Liver (tissue), 9 donors: ENCODE measurements around the gene TSPEAR. TPM values are rescaled to one million over a fixed set of nuclear protein-coding genes. Genes with fewer than 3 reads are reported as not detected.
"Not testable (repeated sequence)": the region's sequence is repeated elsewhere in the genome, so short reads cannot be mapped to it uniquely, and the experiment has no call there.

Experiments used
- DNase-seq: peaks from one replicate; pipeline ENCODE4 v3.0.0-alpha.2; 2017; ENCODE audit warnings: low spot score
- H3K27ac ChIP-seq, 2 donors: one replicate each; pipeline ENCODE4 v1.7.0; 2013; ENCODE audit warnings: inconsistent platforms in 2 of 2, low read length in 2 of 2, control low read depth in 1 of 2, low read depth in 1 of 2, mild to moderate bottlenecking in 1 of 2
- H3K27me3 ChIP-seq, 4 donors: one replicate each; pipeline versions ENCODE4 v1.6.1 to v1.7.0; 2013; ENCODE audit warnings: low read length in 3 of 4, inconsistent platforms in 1 of 4, mild to moderate bottlenecking in 1 of 4, moderate library complexity in 1 of 4; ENCODE audit not compliant: control insufficient read depth in 4 of 4, insufficient read depth in 4 of 4
- H3K36me3 ChIP-seq, 4 donors: one replicate each; pipeline versions ENCODE4 v1.6.1 to v1.7.0; 2013; ENCODE audit warnings: low read length in 3 of 4, mild to moderate bottlenecking in 3 of 4, low read depth in 1 of 4, moderate library complexity in 1 of 4; ENCODE audit not compliant: control insufficient read depth in 4 of 4, insufficient read depth in 3 of 4
- H3K4me1 ChIP-seq, 4 donors: one replicate each; pipeline versions ENCODE4 v1.6.1 to v1.7.0; 2013; ENCODE audit warnings: low read length in 3 of 4, mild to moderate bottlenecking in 3 of 4, moderate library complexity in 1 of 4; ENCODE audit not compliant: control insufficient read depth in 4 of 4, insufficient read depth in 4 of 4
- H3K4me3 ChIP-seq, 3 donors: one replicate each; pipeline versions ENCODE4 v1.6.1 to v1.7.0; 2013; ENCODE audit warnings: low read length in 3 of 3, control low read depth in 1 of 3, low read depth in 1 of 3, mild to moderate bottlenecking in 1 of 3
- H3K9ac ChIP-seq, 2 donors: one replicate each; pipeline ENCODE4 v1.7.0; 2013; ENCODE audit warnings: low read length in 2 of 2, mild to moderate bottlenecking in 2 of 2, moderate library complexity in 2 of 2, control low read depth in 1 of 2, low read depth in 1 of 2
- H3K9me3 ChIP-seq, 4 donors: one replicate each; pipeline versions ENCODE4 v1.6.1 to v1.7.0; 2013; ENCODE audit warnings: low read length in 3 of 4; ENCODE audit not compliant: control insufficient read depth in 4 of 4
- ATF3 ChIP-seq: IDR thresholded peaks from 2 replicates; pipeline ENCODE4 v1.6.1; 2016; ENCODE audit warnings: antibody characterized with exemption
- EGR1 ChIP-seq, 2 donors: IDR thresholded peaks; 2 replicates each; pipeline ENCODE4 v1.6.1; 2016 to 2018; ENCODE audit warnings: antibody characterized with exemption in 2 of 2, low read depth in 2 of 2
- FOXA1 ChIP-seq: IDR thresholded peaks from 2 replicates; pipeline ENCODE4 v1.6.1; 2016; ENCODE audit warnings: antibody characterized with exemption
- FOXA2 ChIP-seq: IDR thresholded peaks from 2 replicates; pipeline ENCODE4 v1.6.1; 2016; ENCODE audit warnings: antibody characterized with exemption
- GABPA ChIP-seq, 2 donors: IDR thresholded peaks in 1 of 2; conservative IDR thresholded peaks in 1 of 2; 2 replicates each; pipeline ENCODE4 v1.6.1; 2016; ENCODE audit warnings: antibody characterized with exemption in 2 of 2, mild to moderate bottlenecking in 1 of 2, moderate library complexity in 1 of 2
- HNF4A ChIP-seq, 2 donors: conservative IDR thresholded peaks; 2 replicates each; pipeline ENCODE4 v1.6.1; 2016; ENCODE audit warnings: antibody characterized with exemption in 2 of 2, mild to moderate bottlenecking in 2 of 2
- HNF4G ChIP-seq: IDR thresholded peaks from 2 replicates; pipeline ENCODE4 v1.6.1; 2016; ENCODE audit warnings: antibody characterized with exemption
- JUND ChIP-seq, 2 donors: IDR thresholded peaks; 2 replicates each; pipeline ENCODE4 v1.6.1; 2016; ENCODE audit warnings: antibody characterized with exemption in 2 of 2
- MAX ChIP-seq: IDR thresholded peaks from 2 replicates; pipeline ENCODE4 v1.6.1; 2016; ENCODE audit warnings: antibody characterized with exemption
- NR2F2 ChIP-seq: IDR thresholded peaks from 2 replicates; pipeline ENCODE4 v1.6.1; 2016; ENCODE audit warnings: antibody characterized with exemption
- RAD21 ChIP-seq, 2 donors: IDR thresholded peaks; 2 replicates each; pipeline ENCODE4 v1.6.1; 2016; ENCODE audit warnings: antibody characterized with exemption in 2 of 2, mild to moderate bottlenecking in 2 of 2
- REST ChIP-seq: IDR thresholded peaks from 2 replicates; pipeline ENCODE4 v1.6.1; 2016; ENCODE audit warnings: antibody characterized with exemption, mild to moderate bottlenecking
- RXRA ChIP-seq, 2 donors: IDR thresholded peaks; 2 replicates each; pipeline ENCODE4 v1.6.1; 2017 to 2018; ENCODE audit warnings: antibody characterized with exemption in 2 of 2, mild to moderate bottlenecking in 1 of 2
- SP1 ChIP-seq: IDR thresholded peaks from 2 replicates; pipeline ENCODE4 v1.6.1; 2018; ENCODE audit warnings: antibody characterized with exemption, mild to moderate bottlenecking
- TAF1 ChIP-seq: conservative IDR thresholded peaks from 2 replicates; pipeline ENCODE4 v1.6.1; 2016; ENCODE audit warnings: antibody characterized with exemption, mild to moderate bottlenecking
- YY1 ChIP-seq: IDR thresholded peaks from 2 replicates; pipeline ENCODE4 v1.6.1; 2016; ENCODE audit warnings: antibody characterized with exemption, mild to moderate bottlenecking
- ZBTB33 ChIP-seq: IDR thresholded peaks from 2 replicates; pipeline ENCODE4 v1.6.1; 2016; ENCODE audit warnings: antibody characterized with exemption
- WGBS: extraction: QIAGEN DNeasy Blood & Tissue Kit; methylation state at CpG from one replicate; pipeline ENCODE4 v1.1.7; 2013; 5-methylcytosine and 5-hydroxymethylcytosine counted together
- polyA plus RNA-seq, 2 donors: library from polyadenylated mRNA; stranded (reverse) in 1 of 2; unstranded in 1 of 2; fragments of 200-250 nt in 1 of 2; fragments of >200 nt in 1 of 2; fragmentation: Nextera tagmentation in 1 of 2; extraction: Ambion mirVana in 1 of 2; gene quantifications; one replicate each; pipeline versions ENCODE4 v1.2.1 to v1.2.3, GENCODE V29; 2013 to 2015
- total RNA-seq, 2 donors: library from RNA; depleted of rRNA; stranded (reverse); fragments of >200 nt; gene quantifications; one replicate each; pipeline ENCODE4 v1.2.3, GENCODE V29; 2014
- TF ChIP-seq, protein P1 (sequence below): fragments of 150-350 bp; IDR thresholded peaks from 2 replicates; pipeline ENCODE4 v1.5.1; 2017; ENCODE audit warnings: improper control_type of control experiment, low read depth, low read length; ENCODE audit not compliant: missing input control
- donor health status: healthy.
- donor health status: healthy.
- donor health status: healthy.
- donor health status: healthy.
- donor health status: healthy.

Gene TSPEAR
- total and polyA plus RNA-seq, 4 donors: under 0.01 to 0.14 (median 0.01) TPM; not detected in 1

DNA sequence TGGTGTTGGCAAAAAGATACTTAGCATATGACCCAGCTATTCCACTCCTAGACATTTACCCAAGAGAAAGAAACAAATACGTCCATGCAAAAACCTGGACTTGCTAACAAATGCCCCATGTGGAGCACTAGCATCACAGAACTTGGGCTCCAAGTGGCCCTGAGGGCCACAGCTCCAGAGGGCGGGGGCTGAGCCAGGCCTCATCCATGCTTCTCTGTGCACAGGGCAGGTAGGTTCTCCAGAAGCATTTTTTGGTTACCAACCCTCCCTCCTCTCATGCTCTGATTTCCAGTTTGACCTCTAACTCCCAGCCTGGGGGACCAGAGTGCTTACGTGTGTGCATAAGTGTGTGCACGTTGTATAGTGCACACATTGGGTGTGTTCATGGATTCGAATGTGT is 46.7 kb downstream of the TSPEAR start:
- Histone ChIP-seq H3K27ac (no peak overlapping the region), H3K36me3 (no peaks in the 10 kb centered on the region), H3K9me3 (no peaks in the 10 kb centered on the region), H3K9ac (no peak overlapping the region), H3K4me1 (no peaks in the 10 kb centered on the region), H3K27me3 (peaks cover 0 to 4% (median 0%) of the 10 kb centered on the region in 4 donors), H3K4me3 (no peak overlapping the region)
- TF ChIP-seq SP1 (no peak), NR2F2 (no peak), RXRA (IDR thresholded peaks at IDR 0.05) (no peak), HNF4G (no peak), ATF3 (no peak), ZBTB33 (no peak), HNF4A (conservative IDR thresholded peaks at IDR 0.05) (no peak), GABPA (IDR thresholded peaks at IDR 0.05 in 1 of 2, conservative IDR thresholded peaks at IDR 0.05 in 1 of 2) (no peak), EGR1 (IDR thresholded peaks at IDR 0.05; ENCODE audit: low read depth in 2 of 2) (no peak), REST (no peak), FOXA1 (no peak), JUND (IDR thresholded peaks at IDR 0.05) (no peak), YY1 (no peak), FOXA2 (no peak), TAF1 (no peak), MAX (no peak), RAD21 (IDR thresholded peaks at IDR 0.05) (no peak)
- TF ChIP-seq, protein P1, sequence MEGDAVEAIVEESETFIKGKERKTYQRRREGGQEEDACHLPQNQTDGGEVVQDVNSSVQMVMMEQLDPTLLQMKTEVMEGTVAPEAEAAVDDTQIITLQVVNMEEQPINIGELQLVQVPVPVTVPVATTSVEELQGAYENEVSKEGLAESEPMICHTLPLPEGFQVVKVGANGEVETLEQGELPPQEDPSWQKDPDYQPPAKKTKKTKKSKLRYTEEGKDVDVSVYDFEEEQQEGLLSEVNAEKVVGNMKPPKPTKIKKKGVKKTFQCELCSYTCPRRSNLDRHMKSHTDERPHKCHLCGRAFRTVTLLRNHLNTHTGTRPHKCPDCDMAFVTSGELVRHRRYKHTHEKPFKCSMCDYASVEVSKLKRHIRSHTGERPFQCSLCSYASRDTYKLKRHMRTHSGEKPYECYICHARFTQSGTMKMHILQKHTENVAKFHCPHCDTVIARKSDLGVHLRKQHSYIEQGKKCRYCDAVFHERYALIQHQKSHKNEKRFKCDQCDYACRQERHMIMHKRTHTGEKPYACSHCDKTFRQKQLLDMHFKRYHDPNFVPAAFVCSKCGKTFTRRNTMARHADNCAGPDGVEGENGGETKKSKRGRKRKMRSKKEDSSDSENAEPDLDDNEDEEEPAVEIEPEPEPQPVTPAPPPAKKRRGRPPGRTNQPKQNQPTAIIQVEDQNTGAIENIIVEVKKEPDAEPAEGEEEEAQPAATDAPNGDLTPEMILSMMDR: no peak
- no peak for DNase-seq
- WGBS: 77% methylated on average over 5 of the region's 5 CpGs

- not testable (repeated sequence) for H3K27me3 ChIP-seq, H3K9ac ChIP-seq, H3K4me1 ChIP-seq, H3K36me3 ChIP-seq, DNase-seq, H3K4me3 ChIP-seq, H3K9me3 ChIP-seq, H3K27ac ChIP-seq
- 55% methylated on average over 7 of the region's 7 CpGs for WGBS
Observed at GRCh38 chr21:44661567-44661966, 49.8 kb downstream of the TSPEAR start.
